NCI-H748 treated with DMSO at 0.1 percent for 48 hours (cell line): Measurements from ENCODE around the gene MMP24OS.

Experiments
- DNase-seq: peaks from one replicate; lab custom pipeline; 2025; lab: John Stamatoyannopoulos, UW

The MMP24OS gene

GRCh38 chr20:35306931-35307517, 29.1 kb upstream of the MMP24OS start:
- DNase-seq = peak; percentile 7

- DNase-seq = no peak
These were observed 28.0 kb upstream of the MMP24OS start for GRCh38 chr20:35305682-35306556.

DNA sequence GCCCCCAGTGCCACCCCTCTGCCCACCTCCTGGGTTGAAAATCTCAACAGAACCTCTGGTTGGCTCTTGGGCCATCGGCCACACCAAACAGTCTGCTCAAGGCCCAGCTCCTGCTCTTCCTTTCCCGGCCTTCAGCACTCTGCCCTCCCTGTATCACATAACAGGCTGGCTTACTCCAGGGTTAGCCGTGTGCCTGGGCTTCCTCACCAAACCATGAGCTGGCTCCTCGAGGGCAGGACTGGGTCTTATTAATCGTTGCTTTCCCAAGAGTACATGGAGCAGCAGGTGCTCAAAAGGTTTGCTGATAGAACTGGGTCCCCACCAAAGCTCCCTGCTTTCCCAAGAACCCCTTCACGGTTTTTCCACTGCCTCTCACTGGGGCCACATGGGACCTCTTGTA, 27.0 kb upstream of the MMP24OS start:
- no peak for DNase-seq

GRCh38 chr20:35303735-35304491, 26.0 kb upstream of the MMP24OS start:
- DNase-seq = peak; percentile 71

- no peak for DNase-seq
These were observed 25.4 kb upstream of the MMP24OS start for GRCh38 chr20:35303382-35303734.

DNA sequence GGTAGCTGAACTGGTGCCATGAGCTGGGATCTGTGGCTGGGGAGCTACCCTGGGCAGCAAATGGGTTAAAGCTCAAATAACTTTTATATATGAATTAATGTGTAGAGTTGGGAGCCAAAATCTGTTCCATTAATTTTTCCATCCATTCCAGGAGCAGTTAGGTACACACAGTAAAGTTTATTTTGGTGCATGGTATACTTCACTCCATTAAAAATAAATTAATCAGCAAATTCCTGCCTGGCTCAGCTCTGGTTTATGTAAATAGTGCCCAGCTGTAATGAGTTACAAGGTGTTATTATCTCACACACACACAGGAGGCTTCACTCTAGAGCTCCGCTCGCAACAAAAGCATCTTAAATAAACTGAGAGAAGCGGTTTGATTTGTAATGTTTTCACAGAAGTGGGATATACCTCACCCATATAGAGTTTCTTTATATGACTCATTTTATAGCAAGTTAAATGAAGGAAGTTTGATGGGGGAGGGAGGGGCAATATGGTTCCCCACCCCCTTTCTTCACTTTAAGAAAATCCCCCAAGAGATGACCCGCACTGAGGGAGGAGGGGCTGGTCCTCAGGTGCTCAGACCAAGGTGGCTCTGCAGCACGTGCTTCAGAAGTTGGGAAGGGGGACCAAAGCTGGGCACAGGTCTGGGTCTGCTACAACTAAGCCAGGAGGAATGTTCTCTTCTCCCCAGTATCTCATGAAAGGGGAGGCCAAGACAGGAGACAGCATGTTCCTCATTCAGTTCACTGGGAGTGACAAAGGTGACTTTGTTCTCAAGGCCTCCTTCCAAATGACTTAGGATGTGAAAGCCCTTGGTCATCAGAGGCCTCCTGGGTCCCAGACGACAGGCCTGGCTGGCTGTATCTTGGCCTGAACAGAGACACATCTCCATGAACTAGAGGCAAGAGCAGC, 24.8 kb upstream of the MMP24OS start:
- no peak for DNase-seq

DNA sequence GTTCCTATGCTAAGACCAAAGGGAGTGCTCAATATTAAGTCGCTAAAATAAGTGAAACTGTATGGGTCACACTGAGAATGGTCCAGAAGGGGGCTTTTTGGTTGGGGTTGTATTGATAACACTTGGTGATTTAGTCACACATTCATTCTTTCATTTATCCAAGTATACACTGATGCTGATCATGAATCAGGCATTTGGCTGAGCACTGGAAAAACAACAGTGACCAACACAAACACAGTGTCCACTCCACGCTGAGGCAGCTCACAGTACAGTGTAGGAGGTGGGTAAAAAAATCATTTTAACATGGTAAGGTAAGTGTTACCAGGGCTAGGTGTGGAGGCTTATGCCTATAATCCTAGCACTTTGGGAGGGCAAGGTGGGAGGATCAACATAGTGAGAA, 23.5 kb upstream of the MMP24OS start:
- DNase-seq = no peak

- DNase-seq = no peak
These were observed 22.7 kb upstream of the MMP24OS start for GRCh38 chr20:35300469-35301262.

DNA sequence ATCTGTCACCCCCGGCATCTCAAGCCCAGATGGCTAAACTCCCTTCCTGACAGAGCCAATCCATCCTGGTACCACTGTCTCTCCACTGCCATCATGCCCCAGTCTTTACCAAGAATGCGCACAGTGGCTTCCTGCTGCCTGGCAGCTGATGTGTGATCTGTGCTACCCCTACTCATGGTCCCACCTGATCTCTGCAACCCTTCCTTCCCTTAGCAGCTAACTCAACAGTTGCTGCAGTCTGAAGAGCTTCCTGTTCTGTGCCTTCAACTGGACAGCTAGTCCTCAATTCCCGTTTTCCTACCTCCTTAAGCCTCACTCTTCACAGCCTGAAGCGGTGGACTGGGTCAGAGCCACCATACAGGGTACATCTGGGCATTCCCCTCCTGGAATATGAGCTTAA, 21.9 kb upstream of the MMP24OS start:
- DNase-seq = no peak

DNA sequence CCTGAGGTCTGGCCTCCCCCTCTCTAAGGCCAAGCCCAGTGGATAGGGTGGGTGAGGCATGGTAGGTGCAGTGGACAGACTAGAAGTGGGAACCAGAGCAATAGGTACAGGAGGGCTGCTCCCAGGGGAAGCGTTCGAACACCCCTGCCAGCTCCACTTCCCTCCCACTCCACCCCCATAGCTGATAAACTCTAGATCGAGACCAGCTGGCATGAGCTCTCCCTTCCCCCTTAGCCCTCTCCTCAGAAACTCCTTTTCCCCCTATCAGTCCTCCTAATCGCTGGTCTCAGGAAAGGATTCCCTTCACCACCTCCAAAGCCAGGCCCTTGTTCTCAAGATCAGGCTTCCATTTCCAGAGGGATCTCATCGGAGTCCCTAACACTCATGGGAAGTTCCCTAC, 20.3 kb upstream of the MMP24OS start:
- no peak for DNase-seq

- no peak for DNase-seq
These were observed 19.8 kb upstream of the MMP24OS start for GRCh38 chr20:35297740-35298139.

DNA sequence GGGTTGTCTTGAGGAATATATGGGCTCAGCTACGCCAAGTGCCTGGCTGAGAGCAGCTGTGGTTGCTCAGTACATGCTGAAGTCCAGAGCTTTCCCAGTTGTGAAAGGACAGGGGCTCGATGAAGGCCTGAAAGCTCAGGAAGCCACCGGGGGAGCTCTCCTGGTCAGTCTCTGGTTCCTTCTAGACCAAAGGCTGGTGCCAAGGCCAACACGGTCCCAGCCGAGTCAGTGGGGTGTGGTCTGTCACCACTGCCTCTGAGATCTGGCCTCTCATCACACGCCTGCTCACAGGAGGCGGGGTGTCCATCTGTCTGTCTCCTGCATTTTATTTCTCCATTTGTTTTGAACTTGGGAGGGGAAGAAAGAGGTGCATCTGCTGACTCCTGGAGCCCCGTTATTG, 19.2 kb upstream of the MMP24OS start:
- DNase-seq = no peak

DNA sequence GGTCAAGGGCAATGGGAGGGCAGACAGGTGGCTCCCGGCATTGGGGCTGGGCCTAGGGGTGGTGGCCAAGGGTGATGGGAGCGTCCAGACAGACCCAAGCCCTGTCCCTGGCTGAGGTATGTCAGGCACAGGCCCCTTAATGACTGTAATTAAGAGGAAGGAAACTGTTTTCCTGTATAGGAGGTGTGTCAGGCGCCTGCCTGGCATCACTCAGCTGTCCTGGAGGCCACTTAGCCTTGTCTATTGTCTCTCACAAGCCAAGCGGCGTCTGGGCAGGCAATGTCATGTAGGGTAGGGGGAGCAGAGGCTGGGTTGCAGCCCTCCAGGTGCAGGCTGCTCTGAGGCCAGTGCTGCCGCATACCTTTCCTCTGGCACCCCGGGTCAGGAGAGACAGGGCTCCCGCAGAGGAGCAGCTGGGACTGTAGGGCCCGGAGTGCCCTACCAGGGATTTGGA, 18.2 kb upstream of the MMP24OS start:
- DNase-seq = no peak

DNA sequence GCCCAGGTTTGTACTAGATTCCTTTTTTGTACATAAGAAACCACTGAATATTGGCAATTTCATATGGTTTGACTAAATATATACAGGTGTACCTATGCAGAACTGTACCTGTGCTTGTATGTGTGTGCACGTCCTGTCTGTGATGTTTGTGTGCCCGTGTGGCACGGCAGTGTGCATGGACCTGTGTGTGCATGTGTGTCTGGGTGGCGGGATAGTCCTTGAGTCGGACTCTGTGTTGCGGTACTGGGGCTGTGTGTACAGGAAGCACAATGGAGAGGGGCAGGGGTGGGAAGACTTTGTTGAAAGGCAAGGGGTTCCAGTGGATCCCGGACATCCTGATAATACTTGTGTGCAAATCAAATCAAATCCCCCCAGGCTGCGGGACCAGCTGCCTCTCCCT, 17.8 kb upstream of the MMP24OS start:
- no peak for DNase-seq

DNA sequence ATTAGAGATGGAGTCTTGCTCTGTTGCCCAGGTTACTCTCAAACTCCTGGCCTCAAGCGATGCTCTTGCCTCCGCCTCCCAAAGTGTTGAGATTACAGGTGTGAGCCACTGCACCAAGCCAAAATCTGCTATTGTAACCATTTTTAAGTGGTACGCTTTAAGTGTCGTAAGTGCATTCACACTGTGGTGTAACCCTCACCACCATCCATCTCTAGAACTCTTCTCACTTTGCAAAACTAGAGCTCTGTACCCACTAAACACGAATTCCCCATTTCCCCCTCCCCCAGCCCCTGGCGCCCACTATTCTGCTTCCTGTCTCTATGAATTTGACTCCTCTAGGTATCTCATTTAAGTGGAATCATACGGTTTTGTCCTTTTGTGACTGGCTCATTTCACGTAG, 17.1 kb upstream of the MMP24OS start:
- no peak for DNase-seq

- no peak for DNase-seq
These were observed 16.4 kb upstream of the MMP24OS start for GRCh38 chr20:35294293-35294685.

GRCh38 chr20:35293303-35294292, 15.7 kb upstream of the MMP24OS start:
- DNase-seq = no peak

DNA sequence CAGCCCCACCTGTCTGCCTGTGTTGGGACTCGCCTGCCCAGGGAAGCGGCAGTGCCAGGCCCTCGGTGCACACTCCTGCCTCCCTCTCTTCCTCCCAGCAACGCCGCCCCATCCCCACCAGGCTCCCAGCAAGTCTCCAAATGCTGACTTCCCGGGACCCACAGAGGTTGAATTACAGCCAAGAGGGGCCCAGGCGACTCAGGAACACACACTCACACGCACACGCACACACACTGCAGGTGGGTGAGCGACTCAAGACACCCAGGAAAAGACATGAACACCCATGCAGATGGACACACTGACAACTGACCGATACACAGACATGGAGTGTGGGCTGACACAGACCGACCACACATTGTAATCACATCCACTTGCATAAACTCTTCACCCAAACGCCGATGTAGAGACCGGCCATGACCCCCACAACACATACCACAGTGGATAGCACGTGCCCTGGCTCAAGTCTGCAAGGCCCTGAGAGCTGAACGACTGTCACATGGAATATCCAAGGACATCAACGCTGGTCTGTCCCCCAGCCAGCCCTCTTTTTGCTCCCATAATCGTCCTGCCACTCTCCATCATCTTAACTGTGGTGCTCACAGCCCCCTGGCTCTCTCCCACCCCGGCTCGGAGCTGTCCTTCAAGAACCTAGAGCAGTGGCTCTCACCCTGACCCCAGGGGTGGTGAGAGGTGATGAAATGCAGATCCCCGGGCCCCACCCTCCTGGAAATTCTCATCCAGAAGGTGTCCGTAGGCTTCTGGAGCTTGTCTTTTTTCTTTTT, 14.8 kb upstream of the MMP24OS start:
- DNase-seq = no peak
